Gastroesophageal sphincter (tissue), 3 donors: Measurements from ENCODE around the gene RFX8.
"Not testable (repeated sequence)": the region's sequence is repeated elsewhere in the genome, so short reads cannot be mapped to it uniquely, and the experiment has no call there.

Experiments
- CTCF ChIP-seq, 4 experiments: fragments of 200-600 bp in 2 of 4; fragments of 450-650 bp in 2 of 4; sonication (generic) in 1 of 4; IDR thresholded peaks; one replicate each; pipeline ENCODE4 v1.5.1; 2017 to 2019; ENCODE audit warnings: antibody characterized with exemption in 4 of 4, mild to moderate bottlenecking in 2 of 4, moderate library complexity in 2 of 4
- EP300 ChIP-seq: sonication (generic); formaldehyde crosslinking; IDR thresholded peaks from one replicate; pipeline ENCODE4 v1.6.1; 2017; ENCODE audit warnings: antibody characterized with exemption, mild to moderate bottlenecking
- POLR2AphosphoS5 ChIP-seq: sonication (generic); formaldehyde crosslinking; IDR thresholded peaks from one replicate; pipeline ENCODE4 v1.6.1; 2017; ENCODE audit warnings: antibody characterized with exemption

GRCh38 chr2:101454408-101454807 lies 20.5 kb downstream of the RFX8 start:
- not testable (repeated sequence) for TF ChIP-seq EP300; CTCF (IDR thresholded peaks at IDR 0.05); POLR2AphosphoS5
